ENCODE measurements around the gene CFLAR.

Gene CFLAR

DNA sequence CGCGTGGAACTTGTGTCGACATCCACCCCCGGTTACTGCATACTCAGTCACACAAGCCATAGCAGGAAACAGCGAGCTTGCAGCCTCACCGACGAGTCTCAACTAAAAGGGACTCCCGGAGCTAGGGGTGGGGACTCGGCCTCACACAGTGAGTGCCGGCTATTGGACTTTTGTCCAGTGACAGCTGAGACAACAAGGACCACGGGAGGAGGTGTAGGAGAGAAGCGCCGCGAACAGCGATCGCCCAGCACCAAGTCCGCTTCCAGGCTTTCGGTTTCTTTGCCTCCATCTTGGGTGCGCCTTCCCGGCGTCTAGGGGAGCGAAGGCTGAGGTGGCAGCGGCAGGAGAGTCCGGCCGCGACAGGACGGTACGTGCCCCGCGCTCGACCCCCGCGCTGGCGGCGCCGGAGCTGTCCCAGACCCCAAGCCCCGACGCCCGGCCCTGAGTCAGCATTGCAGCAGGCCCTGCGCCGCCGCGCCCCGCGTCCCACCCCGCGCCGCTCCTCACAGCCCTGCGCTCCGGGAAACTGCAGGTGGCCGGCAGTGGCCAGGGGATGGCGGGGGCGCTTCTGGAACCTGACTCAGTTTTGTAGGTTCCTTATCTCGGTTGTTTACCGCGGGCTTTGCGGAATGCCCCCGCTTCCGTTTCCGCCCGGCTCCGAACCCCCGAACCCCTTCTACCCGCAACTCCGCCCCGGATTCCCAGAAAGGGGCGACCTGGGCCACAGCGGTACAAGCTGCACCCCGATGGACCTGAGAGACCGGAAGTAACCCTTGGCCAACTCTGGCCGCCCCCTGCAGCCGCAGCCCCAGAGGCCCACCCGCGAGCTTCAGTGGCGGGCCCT lies at the start of gene CFLAR:
Gene CFLAR (plus strand): TSS at position 50 of the 844 bp plus-strand sequence. CDS start 13,702 bp downstream, outside the sequence.
- H3K4me3 ChIP-seq (ENCODE audit: low read depth, low read length), result peak within 1 kb of the TSS; percentile 72
- TF ChIP-seq, protein P1, sequence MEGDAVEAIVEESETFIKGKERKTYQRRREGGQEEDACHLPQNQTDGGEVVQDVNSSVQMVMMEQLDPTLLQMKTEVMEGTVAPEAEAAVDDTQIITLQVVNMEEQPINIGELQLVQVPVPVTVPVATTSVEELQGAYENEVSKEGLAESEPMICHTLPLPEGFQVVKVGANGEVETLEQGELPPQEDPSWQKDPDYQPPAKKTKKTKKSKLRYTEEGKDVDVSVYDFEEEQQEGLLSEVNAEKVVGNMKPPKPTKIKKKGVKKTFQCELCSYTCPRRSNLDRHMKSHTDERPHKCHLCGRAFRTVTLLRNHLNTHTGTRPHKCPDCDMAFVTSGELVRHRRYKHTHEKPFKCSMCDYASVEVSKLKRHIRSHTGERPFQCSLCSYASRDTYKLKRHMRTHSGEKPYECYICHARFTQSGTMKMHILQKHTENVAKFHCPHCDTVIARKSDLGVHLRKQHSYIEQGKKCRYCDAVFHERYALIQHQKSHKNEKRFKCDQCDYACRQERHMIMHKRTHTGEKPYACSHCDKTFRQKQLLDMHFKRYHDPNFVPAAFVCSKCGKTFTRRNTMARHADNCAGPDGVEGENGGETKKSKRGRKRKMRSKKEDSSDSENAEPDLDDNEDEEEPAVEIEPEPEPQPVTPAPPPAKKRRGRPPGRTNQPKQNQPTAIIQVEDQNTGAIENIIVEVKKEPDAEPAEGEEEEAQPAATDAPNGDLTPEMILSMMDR (IDR thresholded peaks at IDR 0.05; ENCODE audit: borderline replicate concordance, insufficient read depth, low read depth, low read length), result no peak

DNA sequence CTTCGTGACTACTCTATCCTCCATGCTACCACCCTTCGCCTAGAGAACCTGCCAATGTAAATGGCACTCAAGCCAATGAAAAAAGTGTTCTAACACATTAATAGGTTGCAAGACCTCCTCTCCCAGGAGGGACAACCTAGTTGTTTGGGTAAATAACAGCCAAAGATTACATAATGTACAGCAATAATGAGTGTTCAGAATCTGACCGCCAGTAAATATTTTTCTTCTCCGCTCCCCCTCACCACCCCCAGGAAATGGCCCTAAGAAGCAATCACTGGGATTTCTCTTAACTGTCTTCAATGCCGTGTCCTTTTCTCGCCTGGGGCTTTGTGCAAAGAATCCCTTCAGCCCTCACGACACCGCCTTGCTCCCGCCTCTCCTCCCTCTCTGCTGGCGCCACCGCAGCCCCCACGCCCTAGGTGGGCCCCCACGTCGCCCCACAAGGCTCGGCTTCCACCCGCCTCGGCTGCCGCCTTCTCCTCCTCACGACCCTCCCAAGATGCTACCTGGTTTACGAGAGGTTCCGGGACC lies 45.0 kb upstream of the CFLAR start:
- peak overlapping the region; percentile 79 for H3K4me3 ChIP-seq (ENCODE audit: low read depth, low read length)

DNA sequence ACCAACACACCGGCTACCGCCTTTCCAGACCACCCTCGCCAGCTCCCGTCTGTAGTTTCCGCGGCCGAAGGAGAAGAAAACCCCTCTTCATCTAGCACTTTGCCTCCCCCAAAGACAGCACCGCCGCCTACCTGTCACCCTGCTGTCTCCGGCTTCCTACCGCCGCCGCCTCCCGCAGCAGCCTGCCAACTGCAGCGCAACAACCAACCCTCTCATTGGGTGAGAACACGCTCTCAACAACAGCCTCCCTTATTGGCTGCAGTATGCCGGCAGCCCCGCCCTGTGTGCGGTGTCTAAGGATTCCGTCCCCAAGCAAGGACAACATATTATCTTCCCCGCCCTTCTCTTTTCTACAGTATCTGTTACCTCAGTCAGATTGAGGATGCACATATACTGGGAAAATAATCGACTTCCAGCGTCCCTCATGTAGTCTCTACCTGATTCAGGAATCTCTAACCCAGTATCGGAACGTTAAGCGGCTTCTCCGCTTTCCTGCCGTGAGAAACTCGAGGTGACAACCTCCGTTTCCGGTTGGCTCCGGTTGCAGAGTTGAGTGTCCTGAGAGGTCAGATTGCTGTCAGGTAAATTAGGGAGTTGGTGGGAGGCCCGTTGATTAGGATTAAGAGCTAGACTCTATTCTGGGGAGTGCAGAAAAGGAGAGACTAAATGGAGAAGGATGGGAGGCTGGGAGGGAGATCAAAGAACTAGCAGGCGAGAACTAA lies 44.3 kb upstream of the CFLAR start, which contains the start of the genes HYCC2 and NDUFB3:
Gene HYCC2 (minus strand): TSS at position 193 of the 722 bp plus-strand sequence. CDS start 47,662 bp downstream, outside the sequence.
Gene NDUFB3 (plus strand): TSS at position 523 of the 722 bp plus-strand sequence. CDS start 6,882 bp downstream, outside the sequence.
- H3K4me3 ChIP-seq (ENCODE audit: low read depth, low read length), result peak within 1 kb of the TSS; percentile 79
- TF ChIP-seq, protein P1 (IDR thresholded peaks at IDR 0.05; ENCODE audit: borderline replicate concordance, insufficient read depth, low read depth, low read length), result peak; percentile 38; the same call in 1 of the 2 replicates

More for the DNA sequence above, 45.0 kb upstream of the CFLAR start:
- TF ChIP-seq, protein P1 (IDR thresholded peaks at IDR 0.05; ENCODE audit: borderline replicate concordance, insufficient read depth, low read depth, low read length), result no peak

DNA sequence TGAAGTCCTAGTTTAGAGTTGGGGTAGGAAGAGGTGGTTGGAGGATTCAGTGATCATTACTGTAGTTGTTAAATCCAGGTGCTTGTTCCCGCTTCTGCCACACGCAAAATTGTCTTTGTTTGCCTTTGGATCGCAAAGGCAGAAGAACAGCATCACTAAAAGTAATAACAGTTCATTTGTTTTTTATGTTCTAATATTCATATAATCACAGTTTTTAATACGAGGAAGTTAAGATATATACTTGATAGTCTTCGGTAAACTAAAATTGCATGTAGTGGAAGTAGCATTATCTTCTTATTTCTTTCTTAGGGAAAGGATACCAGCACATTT lies 43.8 kb upstream of the CFLAR start:
- TF ChIP-seq, protein P1 (IDR thresholded peaks at IDR 0.05; ENCODE audit: borderline replicate concordance, insufficient read depth, low read depth, low read length), result no peak
- H3K4me3 ChIP-seq (ENCODE audit: low read depth, low read length), result peak overlapping the region; percentile 79

DNA sequence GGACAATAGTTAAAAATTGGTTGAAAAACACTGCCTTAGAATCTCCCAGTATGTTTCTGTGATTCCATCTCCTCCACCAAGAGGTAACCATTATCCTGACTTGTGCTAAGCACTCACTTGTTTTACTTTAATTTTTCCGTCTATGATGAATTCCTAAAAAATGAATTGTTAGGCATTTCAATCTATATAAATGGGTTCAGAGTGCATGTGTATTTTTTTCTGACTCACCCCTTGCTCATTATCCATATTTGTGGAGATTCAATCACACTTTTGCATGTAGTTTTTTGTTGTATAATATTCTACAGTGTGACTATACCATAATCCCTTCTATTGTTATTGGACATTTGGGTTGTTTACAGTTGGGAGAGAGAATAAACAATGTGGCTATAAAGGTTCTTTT lies 42.9 kb upstream of the CFLAR start:
- H3K4me3 ChIP-seq (ENCODE audit: low read depth, low read length), result no peak overlapping the region
- TF ChIP-seq, protein P1 (IDR thresholded peaks at IDR 0.05; ENCODE audit: borderline replicate concordance, insufficient read depth, low read depth, low read length), result no peak

DNA sequence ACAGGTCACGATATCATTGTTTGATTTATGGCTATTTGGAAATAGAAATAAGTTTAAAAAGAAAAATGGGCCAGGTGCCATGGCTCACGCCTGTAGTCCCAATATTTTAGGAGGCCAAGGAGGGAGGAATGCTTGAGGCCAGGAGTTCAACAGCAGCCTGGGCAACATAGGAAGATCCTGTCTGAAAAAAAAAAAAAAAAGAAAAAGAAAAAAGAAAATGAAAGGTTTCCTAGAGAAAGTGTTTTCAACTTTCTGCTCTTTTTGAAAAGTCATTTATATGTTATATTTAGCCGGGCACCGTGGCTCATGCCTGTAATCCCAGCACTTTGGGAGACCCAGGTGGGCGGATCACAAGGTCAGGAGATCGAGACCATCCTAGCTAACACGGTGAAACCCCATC lies 41.0 kb upstream of the CFLAR start:
- no peak overlapping the region for H3K4me3 ChIP-seq (ENCODE audit: low read depth, low read length)
- TF ChIP-seq, protein P1 (IDR thresholded peaks at IDR 0.05; ENCODE audit: borderline replicate concordance, insufficient read depth, low read depth, low read length), result no peak

Measured in GM12875 (cell line).